GM19452 (cell line): ENCODE results near the gene OGDH.
"Not testable (repeated sequence)": the region's sequence is repeated elsewhere in the genome, so short reads cannot be mapped to it uniquely, and the experiment has no call there.

Experiments
- ATAC-seq: cut with Tn5 transposase; IDR thresholded peaks from one replicate; pipeline ENCODE4 v1.9.1; 2021; ENCODE audit not compliant: unreplicated experiment

OGDH gene

GRCh38 chr7:44700322-44700721 is 93.9 kb downstream of the OGDH start:
- no peak for ATAC-seq

DNA sequence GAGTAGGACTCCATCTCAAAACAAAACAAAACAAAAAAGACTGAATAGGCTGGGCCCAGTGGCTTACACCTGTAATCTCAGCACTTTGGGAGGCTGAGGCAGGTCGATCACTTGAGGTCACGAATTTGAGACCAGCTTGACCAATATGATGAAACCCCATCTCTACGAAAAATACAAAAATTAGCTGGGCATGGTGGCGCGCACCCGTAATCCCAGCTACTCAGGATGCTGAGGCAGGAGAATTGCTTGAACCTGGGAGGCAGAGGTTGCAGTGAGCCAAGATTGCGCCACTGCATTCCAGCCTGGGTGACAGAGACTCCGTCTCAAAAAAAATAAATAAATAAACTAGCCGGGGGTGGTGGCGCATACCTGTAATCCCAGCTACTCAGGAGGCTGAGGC is 97.0 kb downstream of the OGDH start:
- ATAC-seq = not testable (repeated sequence)

- ATAC-seq = no peak
Measured at GRCh38 chr7:44703921-44704320, 97.5 kb downstream of the OGDH start.

DNA sequence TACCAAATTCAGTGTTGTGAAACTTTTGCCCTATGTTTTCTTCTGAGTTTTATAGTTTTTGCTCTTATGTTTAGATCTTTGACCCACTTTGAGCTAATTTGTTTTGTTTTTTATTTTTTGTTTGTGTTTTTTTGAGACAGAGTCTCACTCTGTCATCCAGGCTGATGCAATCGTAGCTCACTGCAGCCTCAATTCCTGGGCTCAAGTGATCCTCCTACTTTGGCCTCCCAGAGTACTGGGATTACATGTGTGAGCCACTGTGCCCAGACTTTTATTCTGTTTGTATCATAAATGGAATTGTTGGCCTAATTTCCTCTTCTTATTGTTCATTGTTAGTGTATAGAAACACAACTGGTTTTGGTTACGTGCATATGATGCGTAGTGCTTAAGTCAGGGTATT is 99.0 kb downstream of the OGDH start:
- no peak for ATAC-seq

- ATAC-seq = no peak
Measured at GRCh38 chr7:44706788-44707557, 100.5 kb downstream of the OGDH start.

- no peak for ATAC-seq
Measured at GRCh38 chr7:44707558-44708230, 101.3 kb downstream of the OGDH start.

DNA sequence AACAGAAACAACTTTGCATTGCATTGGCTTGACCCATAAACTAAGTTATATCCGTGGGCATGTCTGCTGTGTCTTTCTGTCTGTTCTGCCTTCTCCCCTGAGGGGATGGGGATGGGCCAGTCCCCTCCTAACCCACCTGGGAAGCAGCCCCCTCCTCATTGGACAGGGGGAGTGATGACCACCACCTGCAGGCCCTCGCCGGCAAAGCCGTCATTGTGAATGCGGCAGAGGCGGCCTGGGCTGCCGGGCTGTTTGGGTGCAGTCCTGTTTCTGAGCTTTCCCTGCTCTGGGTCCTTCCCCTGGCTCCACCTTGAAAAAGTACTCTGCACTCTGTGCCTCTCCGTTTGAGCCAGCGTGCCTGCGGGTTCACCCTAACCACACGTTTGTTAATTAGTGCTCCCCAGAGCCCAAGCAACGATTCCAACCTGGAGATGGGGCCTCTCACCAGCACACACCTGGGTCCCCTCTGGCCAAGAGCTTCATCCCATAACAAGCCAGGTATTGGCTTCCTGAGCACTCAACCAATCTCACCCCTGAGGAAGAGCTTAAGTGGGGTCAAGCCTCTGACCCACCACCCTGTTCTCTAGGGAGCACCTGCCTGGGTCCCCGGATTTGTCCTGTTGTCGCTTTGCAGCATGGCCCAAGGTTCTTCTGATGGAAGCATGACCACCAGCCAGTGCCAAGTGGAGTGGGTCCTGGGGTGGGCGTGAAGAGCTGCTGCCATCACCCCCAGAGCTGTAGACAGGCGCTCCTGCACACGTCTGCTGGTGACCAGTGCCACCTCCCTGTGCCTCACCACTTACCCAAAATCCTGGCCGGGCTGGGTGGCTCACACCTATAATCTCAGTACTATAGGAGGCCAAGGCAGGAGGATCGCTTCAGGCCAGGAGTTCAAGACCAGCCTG is 102.8 kb downstream of the OGDH start:
- ATAC-seq = no peak

- ATAC-seq = no peak
Measured at GRCh38 chr7:44709945-44710596, 103.6 kb downstream of the OGDH start.

GRCh38 chr7:44711528-44711927 is 105.1 kb downstream of the OGDH start:
- ATAC-seq = no peak

DNA sequence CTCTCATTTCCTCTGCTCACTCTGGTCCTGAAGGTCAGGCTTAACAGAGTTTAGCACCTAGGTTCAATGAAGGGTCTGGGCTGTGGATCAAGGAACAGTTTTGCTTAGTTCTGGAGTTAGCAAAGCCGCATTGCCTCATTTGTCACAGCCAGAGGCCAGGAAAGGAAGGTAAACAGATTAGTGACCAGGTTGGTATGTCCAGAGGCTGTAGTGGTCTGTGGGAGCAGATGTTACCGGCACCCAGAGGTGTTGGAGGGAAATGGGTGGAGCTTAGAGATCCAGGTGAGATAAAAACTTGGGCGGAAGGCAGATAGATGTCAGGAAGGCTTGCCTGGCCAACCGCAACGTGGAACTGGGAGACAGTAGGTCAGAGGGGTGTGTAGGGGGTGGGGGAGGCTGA is 105.6 kb downstream of the OGDH start:
- no peak for ATAC-seq

DNA sequence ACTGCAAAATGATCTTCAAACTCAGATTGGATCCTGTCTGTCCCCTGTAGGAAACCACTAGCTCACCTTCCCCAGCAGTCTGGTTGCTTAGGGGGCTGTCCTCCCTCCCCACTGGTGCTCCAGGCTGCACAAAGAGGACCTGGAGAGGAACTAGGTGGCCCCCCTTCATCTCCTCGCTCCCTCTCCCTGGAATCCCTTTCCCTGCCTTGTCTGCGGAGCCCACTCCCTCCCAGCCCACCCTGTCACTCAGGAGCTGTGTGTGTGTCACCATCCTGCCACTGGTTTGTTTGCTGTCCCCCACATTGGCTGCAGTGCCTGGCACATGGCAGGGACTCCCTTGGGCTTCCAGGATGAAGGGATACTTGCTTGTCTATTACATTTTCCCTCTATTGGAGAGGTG is 106.7 kb downstream of the OGDH start:
- ATAC-seq = no peak

DNA sequence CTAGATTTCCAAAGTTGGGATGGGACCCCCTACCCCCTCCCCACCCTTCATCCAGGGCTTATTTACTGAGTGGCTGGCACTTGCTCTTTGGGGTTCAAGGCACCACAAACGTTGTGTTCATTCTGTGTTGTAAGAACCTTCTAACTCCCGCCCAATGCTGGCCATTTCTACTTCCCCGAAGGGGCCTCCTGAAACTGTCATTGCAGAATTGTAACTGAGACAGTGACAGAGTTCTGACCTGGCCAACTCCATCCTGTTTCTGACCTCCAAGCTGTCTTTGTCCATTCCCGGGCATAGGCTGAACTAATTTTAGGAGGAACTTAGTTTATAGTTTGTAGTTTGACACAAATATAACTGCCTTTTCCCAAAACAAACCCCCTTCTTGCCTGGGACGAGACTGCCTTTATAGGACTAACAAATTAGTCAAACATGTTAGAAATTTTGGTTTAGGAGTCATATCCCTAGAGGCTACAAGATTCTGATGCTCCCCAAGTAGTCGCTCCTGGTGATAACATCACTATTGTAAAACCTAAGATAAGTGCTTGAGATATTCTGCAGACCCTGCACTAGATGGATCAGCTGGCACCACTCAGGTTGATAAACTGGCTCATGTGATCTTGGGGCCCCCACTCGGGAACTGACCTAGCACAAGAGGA is 107.4 kb downstream of the OGDH start:
- no peak for ATAC-seq

GRCh38 chr7:44716205-44716604 is 109.8 kb downstream of the OGDH start:
- no peak for ATAC-seq

- ATAC-seq = no peak
Measured at GRCh38 chr7:44720301-44720700, 113.9 kb downstream of the OGDH start.

- ATAC-seq = no peak
Measured at GRCh38 chr7:44724276-44724675, 117.8 kb downstream of the OGDH start.

- ATAC-seq = not testable (repeated sequence)
Measured at GRCh38 chr7:44726250-44726649, 119.8 kb downstream of the OGDH start.

DNA sequence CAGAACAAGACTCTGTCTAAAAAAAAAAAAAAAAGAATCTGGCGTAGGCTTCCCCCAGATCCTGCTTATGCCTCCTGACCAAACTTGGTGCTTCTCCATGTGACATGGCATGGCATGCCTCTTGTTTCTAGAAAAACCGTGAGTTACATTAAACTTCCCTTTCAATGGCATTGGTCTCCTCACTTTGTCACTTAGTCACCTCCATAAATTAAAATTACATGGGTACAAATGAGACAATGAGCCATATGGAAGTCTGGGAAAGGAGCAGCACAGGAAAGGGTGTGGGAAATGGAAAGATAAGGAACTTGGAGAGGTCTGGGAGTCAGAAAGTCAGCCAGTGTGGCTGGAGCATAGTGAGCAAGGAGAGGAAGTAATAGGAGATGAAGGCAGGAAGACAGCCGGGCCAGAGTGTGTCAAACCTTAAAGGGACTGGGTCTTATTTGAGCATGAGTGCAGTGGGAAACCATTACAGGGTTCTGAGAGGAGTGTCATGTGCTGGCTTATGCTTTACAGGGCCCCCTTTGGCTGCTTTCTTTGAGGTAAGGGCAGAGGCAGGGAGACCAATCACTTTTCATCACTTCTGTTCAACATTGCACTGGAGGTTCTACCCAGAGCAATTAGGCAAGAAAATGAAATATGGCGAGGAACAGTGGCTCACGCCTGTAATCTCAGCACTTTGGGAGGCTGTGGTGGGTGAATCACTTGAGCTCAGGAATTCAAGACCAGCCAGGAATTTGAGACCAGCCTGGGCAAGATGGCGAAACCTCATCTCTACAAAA is 120.9 kb downstream of the OGDH start:
- ATAC-seq = no peak

DNA sequence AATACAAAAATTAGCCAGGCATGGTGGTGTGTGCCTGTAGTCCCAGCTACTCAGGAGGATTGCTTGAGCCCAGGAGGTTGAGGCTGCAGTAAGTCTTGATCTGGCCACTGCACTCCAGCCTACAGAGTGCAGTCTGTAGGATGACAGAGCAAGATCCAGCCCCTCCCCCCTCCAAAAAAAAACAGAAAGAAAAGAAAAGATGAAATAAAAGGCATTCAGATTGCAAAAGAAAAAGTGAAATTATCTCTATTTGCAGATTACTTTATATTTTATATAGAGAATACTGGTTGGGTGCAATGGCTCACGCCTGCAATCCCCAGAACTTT is 121.5 kb downstream of the OGDH start:
- no peak for ATAC-seq

- ATAC-seq = no peak
Measured at GRCh38 chr7:44729949-44730590, 123.6 kb downstream of the OGDH start.
